ENCODE data around the gene ARHGAP30. TPM values are rescaled to one million over a fixed set of nuclear protein-coding genes. Genes with fewer than 3 reads are reported as not detected.
"Not testable (repeated sequence)": the region's sequence is repeated elsewhere in the genome, so short reads cannot be mapped to it uniquely, and the experiment has no call there.

The ARHGAP30 gene
- total RNA-seq, 1 experiment from 2014 or later, result not detected

DNA sequence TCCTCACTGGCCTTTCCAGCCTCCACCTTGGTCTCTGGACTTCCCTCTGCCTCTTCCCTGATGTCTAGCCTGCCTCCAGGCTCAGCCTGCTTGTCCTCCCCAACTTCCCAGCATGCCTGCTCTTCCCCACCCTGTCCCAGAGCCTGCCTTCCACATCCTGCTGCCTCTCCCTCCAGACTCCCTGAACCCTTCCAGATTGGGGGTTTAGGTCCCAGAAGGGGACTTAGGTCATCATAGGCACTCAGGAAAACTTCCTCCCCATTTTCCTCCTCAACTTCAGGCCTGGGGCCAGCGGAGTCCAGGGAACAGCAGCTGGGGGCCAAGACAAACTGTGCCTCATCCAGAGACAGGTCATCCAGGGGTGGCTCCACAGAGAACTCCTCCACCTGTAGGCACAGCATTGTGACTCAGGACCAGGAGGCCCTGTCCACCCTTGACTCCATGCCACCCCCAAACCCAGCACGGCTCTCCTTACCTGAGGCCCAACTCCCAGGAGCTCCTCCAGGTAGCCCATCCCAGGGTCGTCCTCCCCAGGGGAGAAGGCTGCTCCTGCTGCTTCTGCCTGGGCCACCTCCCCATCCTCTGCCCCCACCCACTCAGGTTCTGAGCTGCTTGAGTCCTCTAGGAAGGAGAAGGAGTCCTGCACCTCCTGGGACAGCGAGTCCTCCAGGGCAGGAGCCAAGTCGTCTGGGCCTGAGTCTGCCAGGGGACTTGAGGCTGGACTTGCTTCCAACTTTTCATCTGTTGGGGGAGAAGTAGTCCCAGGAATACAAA is 20.6 kb downstream of the ARHGAP30 start:
- no peak for DNase-seq (ENCODE audit: low read depth, low spot score)
- in situ Hi-C loops (cut with HindIII; ENCODE audit: low pct_unique_long_range_greater_than_20kb, low sequenced_read_pairs), result no loop called here

DNA sequence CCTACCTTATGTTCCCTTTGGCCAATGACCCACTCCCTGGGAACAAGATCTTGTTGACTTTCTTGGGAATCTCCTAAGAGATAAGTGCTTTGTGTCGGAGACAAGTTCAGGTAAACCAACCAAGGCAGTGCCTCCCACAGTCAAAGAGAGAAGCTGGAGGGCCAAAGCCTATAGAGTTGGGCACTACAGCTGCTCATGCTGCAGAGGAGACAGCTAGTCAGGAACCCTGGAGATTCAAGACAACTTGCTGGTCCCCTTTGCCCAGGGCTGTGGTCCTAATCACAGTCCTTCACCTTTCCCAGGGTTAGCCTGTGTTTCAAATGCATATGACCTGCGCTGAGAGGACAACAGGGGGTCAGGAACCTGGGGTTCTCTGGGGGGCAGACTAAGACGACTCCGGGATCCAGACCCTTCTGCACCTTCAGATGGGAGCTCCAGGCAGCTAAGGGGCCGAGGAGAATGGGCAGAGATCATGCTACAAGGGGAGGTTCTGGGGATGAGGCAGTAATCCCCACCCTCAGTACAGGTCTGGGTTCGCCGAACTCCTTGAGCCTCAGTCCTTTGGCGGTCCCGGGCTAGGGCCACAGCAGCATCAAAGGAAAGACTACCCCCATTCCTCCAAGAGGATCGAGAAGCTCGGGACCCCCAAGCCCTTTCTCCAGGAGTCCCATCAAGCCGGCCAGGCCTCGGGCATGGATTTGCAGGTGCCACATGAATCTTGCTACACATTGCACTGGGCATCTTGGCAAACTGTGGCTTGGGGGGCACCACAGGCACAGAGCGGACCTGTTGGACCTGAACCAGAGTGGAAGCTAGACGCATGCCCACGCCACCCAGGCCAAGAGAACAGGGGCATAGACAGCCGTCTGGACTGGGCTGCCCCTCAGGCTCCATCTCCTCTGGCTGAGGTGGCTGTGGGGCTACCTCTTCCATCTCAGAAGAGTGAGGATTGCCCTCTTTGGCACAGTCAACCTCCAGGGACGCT is 22.0 kb downstream of the ARHGAP30 start:
- in situ Hi-C loops (cut with HindIII; ENCODE audit: low pct_unique_long_range_greater_than_20kb, low sequenced_read_pairs), result no loop called here
- no peak for DNase-seq (ENCODE audit: low read depth, low spot score)

DNA sequence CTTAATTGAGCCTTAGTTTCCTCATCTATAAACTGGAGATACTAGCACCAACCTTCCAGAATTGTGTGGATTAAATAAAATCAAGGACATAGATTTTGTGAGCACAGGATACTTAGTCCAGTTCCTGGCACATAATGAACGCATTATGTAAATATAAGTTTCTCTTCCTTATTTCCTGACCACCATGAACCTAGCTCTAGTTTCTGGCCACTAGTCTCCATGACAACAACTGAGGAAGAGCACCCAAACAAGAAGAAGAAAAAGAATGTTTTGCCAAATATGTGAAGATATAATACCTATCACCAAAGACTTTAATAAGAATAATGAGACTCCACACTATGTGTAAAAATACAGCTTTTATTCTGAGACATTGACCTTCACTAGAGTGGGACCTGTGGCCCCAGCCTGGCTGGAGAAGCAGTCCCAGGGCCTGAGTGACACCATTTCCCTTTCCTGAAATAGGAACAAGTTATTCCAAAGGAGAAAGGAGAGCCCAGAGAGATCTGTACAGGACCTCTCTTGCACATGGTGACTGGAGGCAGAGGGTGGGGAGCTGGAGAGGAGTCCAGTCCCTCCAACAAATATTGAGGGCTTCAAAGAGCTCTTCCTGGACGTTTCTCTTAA is 23.0 kb downstream of the ARHGAP30 start:
- in situ Hi-C loops (cut with HindIII; ENCODE audit: low pct_unique_long_range_greater_than_20kb, low sequenced_read_pairs), result no loop called here
- DNase-seq (ENCODE audit: low read depth, low spot score), result no peak

DNA sequence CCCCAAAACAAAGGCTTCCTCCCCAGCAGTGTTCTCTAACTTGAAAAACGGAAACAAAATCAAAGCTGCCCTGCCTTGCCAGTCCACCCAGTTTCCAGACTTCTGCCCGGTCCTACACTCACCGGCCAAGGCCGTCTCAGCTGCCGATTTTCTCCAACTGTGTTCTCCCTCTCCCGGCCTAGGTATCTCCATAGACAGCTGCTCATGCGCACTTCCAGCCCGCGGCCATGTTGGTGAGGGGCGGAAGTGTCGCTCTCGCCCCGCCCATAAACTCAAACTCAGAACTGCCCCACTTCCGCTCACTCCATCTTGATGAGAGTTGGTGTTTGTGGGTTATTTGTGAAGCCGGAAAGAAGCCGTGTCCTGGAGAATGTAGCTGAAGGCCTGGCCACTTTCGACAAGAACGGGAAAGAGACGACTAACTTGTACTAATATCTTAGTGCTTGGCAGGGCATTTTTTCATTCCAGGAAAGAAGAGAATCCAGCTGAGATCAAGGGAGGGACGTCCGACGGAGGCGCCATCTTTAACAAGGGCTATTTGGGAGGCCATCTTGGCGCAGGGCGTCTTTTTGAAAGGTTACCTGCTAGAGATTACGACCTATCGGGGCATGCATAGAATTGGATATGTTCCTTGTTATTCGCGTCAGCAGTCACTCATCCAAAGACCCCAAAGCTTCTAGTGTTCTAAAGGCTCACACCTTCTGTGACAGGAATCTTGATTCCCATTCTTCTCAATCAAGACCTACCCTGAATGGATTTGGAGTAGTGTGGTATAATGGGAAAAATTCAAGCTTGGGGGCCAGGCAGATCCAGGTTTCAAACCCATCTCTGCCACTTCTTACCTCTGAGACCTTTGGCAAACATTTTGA is 23.7 kb downstream of the ARHGAP30 start, which contains the start of gene USF1:
USF1 (minus strand) TSS at position 242 of the 869 bp plus-strand sequence. CDS start 2,702 bp downstream, outside the sequence.
- peak; percentile 95 for DNase-seq (ENCODE audit: low read depth, low spot score)
- in situ Hi-C loops (cut with HindIII; ENCODE audit: low pct_unique_long_range_greater_than_20kb, low sequenced_read_pairs), result no loop called here

DNA sequence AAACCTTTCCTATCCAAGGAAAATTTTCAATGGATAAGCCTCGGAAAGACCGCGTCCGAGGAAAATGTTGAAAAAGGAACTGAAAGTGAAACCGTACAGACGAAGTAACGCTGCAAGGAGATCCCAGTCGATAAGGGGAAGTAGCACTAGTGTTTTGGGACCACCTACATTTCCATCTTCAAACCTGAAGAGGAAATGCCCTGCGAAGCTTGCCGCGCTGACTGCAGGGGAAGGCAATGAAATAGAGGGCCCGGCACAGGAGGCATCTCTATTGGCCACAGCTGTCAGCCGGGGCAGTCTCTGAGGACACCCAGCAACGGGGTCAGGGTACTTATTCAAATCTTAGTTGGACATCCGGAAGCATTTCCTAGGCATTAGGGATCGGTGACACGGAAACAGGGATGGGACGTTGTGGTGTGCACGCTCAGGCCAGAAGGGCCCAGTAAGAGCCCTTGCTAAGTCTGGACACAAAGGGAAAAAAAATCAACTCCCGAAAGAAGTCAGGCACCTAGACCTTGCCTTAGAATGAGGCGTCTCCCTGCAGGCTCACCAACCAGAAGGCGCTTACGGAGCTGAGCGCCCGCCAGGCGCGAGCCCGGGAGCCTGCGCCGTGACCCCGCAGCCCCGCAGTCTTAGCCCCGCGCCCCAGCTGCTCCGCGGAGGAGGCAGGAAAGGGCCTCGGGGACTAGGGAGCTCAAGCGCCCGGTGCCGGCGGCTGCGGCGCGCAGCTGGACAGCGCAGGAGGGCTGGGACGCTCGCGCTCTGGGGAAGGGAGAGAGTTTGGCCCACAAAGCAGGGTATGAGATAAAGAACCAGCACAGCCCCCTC is 24.6 kb downstream of the ARHGAP30 start:
- in situ Hi-C loops (cut with HindIII; ENCODE audit: low pct_unique_long_range_greater_than_20kb, low sequenced_read_pairs), result no loop called here
- DNase-seq (ENCODE audit: low read depth, low spot score), result peak; percentile 70

DNA sequence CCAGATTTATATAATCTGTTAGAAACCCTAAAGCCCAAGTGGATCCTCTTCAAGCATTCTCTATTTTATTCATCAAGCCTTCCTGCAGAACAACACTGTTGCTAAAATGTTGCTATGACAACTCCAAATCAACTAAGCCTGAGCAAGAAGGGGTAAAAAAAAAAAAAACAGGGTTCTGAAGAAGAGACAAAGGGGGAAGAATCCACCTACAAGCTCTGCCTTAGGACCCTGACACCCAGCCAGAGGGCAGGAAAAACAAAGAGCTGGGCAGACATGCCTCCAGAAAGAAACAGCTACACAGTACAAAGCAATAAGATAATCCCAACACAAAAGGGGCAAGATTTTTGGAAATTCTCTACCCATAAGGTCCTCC is 25.2 kb downstream of the ARHGAP30 start:
- DNase-seq (ENCODE audit: low read depth, low spot score), result no peak
- in situ Hi-C loops (cut with HindIII; ENCODE audit: low pct_unique_long_range_greater_than_20kb, low sequenced_read_pairs), result no loop called here

DNA sequence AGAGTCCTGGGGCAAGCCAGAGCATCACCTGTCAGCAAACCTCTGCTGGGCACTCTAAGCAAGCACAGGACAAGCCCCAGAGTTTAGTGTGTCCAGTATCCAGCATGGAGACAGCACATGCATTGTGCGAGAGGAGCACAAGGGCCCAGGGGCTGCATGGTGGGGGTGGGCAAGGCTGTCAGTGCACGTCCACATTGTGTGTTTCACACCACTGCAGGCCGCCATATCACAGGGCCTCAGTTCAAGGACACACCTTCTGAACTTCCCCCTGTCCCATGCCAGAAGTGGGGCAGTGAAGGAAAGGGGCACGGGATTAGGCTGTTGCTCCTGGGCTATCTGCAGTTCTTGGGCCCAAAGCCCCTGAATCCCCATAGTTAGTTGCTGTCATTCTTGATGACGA is 30.1 kb downstream of the ARHGAP30 start:
- no peak for DNase-seq (ENCODE audit: low read depth, low spot score)
- in situ Hi-C loops (cut with HindIII; ENCODE audit: low pct_unique_long_range_greater_than_20kb, low sequenced_read_pairs), result no loop called here

DNA sequence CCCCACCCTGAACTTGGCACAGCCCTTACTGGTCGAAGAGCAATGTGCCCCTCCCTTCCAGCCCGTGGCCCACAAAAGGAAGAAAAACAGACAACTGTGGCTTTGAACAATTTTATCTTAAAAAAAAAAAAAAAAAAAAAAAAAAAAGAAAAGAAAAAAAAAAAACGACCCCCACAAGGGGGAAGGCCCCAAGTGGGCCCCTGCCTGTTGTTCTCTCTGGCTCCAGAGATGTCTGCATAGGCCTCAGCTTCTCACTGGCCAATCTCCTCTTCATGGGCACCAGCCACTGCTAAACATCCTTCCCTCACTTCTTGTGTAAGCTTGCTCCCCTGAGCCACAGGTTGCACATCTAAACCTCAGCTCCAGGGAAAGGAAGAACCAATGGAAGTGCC is 30.5 kb downstream of the ARHGAP30 start:
- in situ Hi-C loops (cut with HindIII; ENCODE audit: low pct_unique_long_range_greater_than_20kb, low sequenced_read_pairs), result no loop called here
- DNase-seq (ENCODE audit: low read depth, low spot score), result no peak

DNA sequence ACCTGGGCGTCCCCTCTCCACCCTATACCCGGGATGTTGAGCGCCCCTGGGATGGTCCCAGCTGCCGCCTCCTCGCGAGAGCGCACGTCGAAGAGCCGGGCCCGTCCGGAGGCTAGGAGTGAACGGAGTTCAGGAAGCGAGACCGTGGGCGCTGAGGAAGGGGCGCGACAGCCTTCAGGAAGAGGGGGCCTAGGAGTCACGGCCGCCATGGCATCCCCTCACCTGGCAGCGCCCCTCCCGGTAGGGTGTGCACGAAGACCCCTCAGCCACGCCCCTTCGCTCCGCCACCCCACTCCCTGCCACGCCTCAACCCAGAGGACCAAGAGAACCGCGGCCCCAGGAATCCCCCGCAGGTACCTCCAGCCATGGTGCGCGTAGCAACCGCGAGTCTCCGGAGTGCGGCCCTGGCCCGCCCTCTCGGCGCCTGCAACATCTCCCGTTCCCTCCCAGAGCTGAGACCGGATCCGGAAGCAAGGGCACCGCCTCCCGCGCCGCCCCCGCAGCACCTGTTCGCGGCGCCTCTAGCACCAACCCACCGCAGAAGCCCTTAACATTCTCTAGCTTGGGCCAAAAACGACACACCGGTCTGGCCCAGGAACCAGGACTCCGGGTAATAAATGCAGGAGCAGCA is 31.1 kb downstream of the ARHGAP30 start, which contains the start of gene TSTD1:
TSTD1 (minus strand) TSS at position 442 of the 631 bp plus-strand sequence; CDS start at position 367, 75 bp downstream.
- DNase-seq (ENCODE audit: low read depth, low spot score), result no peak
- in situ Hi-C loops (cut with HindIII; ENCODE audit: low pct_unique_long_range_greater_than_20kb, low sequenced_read_pairs), result no loop called here

DNA sequence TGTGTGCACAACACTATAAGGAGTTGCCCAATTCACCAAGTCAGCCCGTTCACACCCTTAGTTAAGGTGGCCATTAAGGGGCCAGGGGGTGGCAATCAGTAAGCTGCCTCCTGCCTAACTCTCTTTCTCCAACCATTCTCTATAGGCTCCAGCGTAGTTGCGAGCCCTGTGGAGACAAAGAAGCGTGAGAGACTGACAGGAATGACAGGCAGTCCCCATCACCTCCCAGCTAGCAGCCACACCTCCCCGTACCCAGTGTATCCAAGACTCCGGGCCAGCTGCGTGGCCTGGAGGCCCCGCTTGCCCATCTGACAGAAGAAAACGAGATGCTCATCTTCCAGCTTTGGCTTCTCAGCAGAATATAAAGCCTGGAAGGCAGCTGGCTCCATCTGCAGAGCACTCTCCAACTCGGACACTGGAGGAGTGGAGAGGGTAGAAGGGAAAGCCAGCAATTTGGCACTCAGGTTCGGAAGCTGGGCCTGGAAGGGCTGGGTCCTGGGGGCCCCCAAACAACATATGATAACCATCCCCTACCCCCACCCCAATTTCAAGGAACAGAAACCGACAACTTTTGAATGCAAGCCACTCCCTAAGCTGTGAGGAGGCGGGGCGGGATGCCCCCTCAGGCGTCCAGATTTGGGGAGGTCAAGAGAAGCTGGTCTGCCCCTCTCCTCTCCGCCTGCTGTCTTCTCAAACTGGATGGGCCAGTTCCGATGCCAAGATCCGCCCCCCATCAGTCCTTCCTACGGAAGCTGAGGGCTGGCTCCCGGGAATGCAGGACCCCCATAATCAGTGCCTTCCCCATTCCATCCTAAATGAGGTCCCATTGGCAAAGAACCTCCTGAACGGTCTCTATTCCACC is 31.8 kb downstream of the ARHGAP30 start:
- in situ Hi-C loops (cut with HindIII; ENCODE audit: low pct_unique_long_range_greater_than_20kb, low sequenced_read_pairs), result no loop called here
- no peak for DNase-seq (ENCODE audit: low read depth, low spot score)

DNA sequence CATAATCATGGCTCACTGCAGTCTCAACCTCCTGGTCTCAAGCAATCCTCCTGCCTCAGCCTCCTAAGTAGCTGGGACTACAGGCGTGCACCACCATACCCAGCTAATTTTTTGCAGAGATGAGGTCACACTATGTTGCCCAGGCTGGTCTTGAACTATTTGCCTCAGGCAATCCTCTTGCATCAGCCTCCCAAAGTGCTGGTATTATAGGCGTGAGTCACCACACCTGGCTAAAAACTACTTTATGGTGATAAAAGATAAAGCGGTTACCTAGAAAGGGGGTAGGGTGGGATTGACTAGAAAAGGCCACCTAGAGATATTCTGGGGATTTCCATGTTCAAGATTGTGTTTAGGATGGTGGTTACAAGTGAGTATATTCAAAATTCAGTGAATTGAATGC is 35.9 kb downstream of the ARHGAP30 start:
- in situ Hi-C loops (cut with HindIII; ENCODE audit: low pct_unique_long_range_greater_than_20kb, low sequenced_read_pairs), result no loop called here

DNA sequence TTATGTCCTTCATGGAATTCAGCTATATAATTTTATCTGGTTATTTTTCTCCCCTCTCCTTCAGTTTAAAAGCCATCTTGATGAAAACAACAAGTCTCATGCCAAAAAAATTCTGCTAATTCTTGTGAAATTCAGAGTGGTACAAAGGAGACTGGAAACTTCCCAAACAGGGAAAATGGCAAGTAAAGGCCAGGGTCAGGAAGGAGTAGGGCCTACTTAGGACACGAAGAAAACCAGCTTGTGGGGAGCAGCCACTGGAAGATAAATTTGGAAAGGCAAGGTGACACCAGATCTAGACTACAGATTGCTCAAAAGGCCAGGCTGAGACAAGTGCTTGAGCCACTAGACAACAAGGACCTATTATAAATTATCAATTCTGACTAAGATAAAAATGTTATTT is 37.3 kb downstream of the ARHGAP30 start:
- in situ Hi-C loops (cut with HindIII; ENCODE audit: low pct_unique_long_range_greater_than_20kb, low sequenced_read_pairs), result no loop called here
- no peak for DNase-seq (ENCODE audit: low read depth, low spot score)

More for the DNA sequence above, 35.9 kb downstream of the ARHGAP30 start:
- no peak for DNase-seq (ENCODE audit: low read depth, low spot score)

DNA sequence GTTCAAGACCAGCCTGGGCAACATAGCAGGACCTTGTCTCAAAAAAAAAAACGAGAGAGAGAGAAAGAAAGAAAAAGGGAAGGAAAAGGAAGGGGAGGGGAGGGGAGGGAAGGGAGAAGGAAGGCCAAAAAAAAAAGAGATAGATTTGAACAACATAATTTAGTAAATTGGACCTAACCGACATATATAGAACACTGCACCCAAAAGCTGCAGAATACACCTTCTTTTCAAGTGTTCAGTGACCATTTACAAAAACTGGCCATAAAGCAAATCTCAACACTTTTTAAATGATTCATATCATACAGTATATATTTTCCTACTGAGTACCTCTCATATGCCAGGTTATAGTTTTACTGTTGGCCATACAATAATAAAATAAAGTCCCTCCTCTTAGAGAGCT is 37.8 kb downstream of the ARHGAP30 start:
- in situ Hi-C loops (cut with HindIII; ENCODE audit: low pct_unique_long_range_greater_than_20kb, low sequenced_read_pairs), result no loop called here
- no peak for DNase-seq (ENCODE audit: low read depth, low spot score)

DNA sequence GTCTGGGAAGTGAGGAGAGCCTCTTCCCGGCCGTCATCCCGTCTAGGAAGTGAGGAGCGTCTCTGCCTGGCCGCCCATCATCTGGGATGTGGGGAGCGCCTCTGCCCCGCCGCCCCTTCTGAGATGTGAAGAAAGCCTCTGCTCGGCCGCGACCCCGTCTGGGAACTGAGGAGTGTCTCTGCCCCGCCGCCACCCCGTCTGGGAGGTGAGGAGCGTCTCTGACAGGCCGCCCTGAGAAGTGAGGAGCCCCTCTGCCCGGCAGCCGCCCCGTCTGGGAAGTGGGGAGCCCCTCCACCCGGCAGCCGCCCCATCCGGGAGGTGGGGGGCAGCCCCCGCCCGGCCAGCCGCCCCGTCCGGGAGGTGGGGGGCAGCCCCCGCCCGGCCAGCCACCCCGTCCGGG is 40.2 kb downstream of the ARHGAP30 start:
- in situ Hi-C loops (cut with HindIII; ENCODE audit: low pct_unique_long_range_greater_than_20kb, low sequenced_read_pairs); DNase-seq (ENCODE audit: low read depth, low spot score): not testable (repeated sequence)

DNA sequence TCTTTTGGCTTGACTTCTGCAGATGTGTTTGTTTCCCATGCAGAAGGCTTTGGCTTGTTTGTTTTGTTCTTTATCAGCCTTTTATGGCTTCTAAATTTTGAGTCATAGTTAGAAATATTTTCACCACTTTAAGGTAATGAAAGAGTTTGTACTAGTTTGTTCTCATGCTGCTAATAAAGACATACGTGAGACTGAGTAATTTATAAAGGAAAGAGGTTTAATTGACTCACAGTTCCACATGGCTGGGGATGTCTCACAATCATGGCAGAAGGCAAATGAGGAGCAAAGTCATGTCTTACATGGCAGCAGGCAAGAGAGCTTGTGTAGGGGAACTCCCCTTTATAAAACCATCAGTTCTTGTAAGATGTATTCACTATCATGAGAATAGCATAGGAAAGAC is 42.7 kb downstream of the ARHGAP30 start:
- in situ Hi-C loops (cut with HindIII; ENCODE audit: low pct_unique_long_range_greater_than_20kb, low sequenced_read_pairs), result not testable (repeated sequence)

More for the DNA sequence above, 42.7 kb downstream of the ARHGAP30 start:
- DNase-seq (ENCODE audit: low read depth, low spot score), result not testable (repeated sequence)
